HL-60/S4 treated with retinoic acid at 250 ng/mL for 4 days and 3 days (cell line): Measurements from ENCODE around the gene TEX52.
"Not testable (repeated sequence)": the region's sequence is repeated elsewhere in the genome, so short reads cannot be mapped to it uniquely, and the experiment has no call there.

Experiments used
- in situ Hi-C: fragments of 300-500 bp; cut with MboI; formaldehyde crosslinking; loops from 2 replicates; pipeline ENCODE4 v1.7.0; 2022; ENCODE audit warnings: low sequenced_read_pairs

TEX52 gene

DNA sequence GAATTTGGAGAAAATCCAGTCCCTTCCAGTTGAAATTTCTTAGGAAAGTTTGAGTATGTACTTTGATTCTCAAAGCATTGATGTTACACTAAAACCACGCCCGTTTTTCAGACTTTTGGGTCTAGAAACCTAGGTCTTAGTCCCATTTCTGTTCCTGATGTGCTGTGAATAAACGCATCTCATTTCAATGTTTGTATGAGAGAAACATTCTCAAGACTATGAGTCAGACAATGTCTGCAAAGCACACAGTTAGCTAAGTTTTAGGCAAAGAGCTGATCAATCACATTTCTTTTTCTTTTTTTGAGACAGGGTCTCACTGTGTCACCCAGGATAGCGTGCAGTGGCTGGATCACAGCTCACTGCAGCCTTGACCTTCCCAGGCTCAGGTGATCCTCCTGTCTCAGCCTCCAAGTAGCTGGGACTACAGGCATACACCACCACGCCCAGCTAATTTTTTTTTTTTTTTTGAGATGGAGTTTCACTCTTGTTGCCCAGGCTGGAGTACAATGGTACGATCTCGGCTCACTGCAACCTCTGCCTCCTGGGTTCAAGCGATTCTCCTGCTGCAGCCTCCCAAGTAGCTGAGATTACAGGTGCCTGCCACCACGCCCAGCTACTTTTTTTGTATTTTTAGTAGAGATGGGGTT, 12.3 kb upstream of the TEX52 start:
- in situ Hi-C loops, result not testable (repeated sequence)

DNA sequence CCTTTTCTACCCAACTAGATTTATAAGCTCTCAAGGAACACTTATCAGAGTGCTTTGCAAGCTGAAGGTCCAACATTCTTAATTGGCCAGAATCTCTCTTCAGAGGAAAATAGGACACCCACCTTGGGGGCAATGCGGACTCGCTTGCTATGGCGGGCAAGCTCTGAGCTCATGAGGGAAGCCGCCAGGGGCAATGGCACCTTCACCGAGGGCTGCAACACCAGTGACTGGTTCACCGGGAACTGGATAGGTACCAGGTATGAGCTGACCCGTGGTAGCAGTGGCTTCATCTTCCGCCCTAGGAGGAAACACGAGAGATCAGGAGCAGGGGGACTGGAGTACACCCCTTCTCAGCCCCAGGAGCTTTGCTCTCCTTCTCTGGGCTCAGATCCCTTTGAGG, 7.4 kb upstream of the TEX52 start:
- in situ Hi-C loops, result no loop called here

DNA sequence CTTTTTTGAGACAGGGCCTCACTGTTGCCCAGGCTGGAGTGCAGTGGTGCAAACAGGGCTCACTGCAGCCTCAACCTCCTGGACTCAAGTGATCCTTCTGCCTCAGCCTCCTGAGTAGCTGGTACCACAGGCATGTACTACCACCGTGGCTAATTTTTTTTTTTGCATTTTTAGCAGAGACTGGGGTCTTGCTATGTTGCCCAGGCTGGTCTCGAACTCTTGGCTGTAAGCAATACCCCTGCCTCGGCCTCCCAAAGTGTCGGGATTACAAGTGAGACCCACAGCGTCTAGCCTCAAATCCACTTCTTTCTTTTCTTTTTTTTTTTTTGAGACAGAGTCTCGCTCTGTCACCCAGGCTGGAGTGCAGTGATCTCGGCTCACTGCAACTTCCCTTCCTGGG, 6.6 kb upstream of the TEX52 start:
- in situ Hi-C loops, result not testable (repeated sequence)

DNA sequence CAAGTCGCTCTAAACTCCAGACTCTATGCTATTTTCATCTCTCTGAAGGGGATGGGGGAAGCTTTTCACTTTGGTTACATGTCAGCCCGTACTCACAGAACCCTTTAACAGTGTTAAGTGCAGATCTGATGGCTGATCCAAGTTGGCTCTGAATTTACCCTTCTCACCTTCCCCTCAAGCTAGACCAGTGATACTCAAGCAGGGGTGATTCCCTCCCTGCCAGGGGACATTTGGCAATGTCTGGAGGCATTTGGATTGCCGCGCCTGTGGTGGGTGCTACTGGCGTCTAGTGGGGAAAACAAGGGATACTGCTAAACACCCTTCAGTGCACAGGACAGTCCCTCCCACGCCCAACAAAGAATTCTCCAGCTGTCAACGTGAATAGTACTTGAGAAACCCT, 6.0 kb upstream of the TEX52 start:
- in situ Hi-C loops, result no loop called here

DNA sequence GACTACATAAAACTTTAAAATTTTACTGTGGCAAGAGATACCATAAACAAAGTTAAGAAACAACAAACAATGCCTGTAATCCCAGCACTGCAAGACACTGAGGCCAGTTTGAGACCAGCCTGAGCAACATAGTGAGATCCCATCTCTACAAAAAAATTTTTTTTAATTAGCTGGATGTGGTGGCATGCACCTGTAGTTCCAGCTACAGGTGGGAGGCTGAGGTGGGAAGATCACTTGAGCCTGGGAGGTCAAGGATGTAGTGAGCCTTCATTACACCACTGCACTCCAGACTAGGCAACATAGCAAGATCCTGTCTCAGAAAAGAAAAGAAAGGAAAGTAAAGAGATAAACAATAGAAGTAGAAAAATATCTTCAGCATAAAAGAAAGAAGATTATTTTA, 3.3 kb upstream of the TEX52 start:
- in situ Hi-C loops, result no loop called here

DNA sequence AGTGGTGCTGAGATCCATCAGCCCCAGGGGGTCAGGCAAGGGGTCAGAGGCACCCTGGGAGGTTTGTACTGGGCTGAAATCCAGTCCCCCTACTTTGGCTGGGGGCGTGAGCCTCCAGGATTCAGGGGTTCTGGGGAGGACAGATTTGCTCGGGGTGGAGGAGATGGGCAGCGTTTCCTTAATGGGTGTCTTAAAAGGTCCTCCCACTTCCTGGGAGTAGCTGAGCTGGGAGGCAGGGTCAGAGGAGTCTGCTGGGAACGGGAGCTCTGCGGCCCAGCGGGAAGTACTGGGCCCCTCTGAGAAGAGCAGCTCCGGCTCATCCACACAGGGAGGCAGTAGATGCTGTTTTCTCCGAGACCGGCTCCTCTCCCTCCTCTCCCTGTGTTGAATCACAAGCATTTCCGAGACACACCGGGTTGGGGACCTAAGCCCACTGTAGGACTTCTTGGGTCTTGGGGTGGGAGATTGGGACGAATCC, 2.1 kb upstream of the TEX52 start:
- in situ Hi-C loops, result no loop called here

DNA sequence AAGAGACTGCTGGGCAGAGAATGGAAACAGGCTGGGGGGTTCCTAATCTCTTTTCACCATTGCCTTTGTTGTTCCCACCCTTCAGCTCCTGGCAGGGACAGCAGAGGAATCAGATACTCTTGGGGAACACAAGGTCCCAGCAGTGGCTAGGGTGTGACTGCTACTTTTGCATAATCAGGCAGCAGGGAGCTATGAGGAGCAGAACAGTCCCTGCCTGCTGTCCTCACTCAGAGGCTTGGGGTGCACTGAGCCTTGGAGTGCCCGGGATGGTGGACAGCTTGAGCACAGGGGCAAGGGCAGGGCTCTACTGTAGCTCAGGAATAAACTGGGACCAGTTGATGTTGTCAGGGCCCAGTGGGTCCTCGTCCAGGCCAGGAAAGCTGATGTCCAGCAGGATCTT, 1.5 kb upstream of the TEX52 start:
- in situ Hi-C loops, result no loop called here

DNA sequence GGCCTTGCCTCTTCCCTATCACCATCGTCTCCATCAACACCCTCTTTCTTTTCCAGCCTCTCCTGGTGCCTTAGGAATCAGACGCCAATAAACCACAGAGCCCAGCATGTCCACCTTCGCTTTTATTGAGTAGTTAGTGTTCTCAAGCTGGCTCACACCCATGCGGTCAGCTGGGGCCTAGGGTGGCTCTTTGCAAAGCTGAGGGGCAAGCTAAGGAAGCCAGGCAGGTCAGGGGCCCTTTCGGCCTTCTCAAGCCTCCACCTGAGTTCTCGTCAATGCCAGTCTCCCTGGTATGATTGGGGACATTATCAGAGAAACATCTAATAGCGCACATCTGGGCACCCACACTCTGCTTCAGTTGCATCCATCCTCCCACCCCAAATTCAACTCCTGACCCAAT, 737 bp upstream of the TEX52 start:
- in situ Hi-C loops, result no loop called here

DNA sequence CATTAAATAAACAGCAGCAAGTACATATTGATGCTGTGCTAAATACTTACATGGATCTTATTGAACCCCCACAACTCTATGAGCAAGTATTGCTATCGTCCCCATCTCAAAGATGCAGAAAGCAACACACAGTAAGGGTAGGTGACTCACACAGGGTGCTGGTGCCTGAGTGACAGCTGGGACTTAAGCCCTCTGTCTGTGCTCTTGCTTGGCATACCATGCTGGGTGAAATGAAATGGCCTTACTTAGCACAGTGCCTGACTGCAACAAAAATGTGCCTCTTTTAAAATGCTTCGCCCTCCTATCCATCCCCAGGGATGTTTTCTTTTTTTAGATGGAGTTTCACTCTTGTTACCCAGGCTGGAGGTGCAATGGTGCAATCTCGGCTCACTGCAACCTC, 788 bp downstream of the TEX52 start:
- in situ Hi-C loops, result no loop called here

DNA sequence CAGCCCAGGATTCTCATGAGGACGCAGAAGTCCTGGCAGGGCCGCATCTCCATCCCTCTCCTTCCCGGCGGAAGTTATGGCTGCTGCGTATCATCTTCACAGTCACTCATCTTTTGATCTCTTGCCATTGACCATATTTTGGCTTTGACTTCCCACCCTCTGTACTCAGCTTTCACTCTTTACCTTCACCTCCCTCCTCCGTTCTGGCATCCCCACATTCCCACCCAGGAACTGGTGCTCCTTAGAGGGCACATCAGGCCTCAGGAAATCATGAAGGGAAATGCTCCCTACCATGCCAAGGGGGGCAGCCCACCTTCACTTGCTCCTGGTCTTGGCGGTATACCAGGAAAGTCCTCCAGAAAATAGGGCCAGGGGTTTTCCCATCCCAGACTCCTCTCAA, 1.3 kb downstream of the TEX52 start:
- in situ Hi-C loops, result no loop called here

DNA sequence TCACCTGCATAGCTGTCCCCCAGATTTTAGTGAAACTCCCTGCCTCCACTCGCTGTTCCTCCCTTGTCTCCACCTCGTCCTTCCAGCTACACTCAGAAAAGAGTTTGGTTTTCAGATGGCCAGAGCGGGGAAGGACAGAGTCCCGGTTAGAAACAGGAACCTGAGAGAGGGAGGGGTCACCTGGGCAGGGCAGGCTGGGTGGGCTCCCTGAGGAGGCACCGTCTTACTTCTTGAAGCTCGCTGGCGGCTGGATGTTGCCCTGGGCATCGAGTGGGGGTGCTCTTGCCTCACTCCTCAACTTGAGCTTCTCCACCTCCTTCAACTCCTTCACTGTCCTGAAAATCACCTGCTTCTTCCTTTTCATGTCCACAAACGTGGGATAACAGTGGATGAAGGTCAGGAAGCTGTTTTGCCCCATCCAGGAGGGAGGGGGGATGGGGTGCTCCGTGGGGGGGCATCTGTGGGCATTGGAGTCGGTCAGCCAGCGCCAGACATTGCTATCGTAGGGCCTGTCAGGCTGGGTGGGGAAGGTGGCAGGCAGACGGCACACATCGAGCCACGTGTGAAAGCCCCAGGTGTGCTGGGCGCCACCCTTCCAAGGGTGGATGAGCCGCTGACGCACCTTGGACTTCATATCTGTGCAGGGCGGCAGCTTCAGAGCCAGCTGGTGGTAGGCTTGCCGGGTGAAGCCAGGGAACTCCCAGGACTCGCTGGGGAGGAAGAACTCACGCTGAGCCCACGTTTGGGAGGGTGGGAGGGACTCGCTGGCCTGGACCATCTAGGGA, 2.0 kb downstream of the TEX52 start:
- in situ Hi-C loops, result no loop called here

DNA sequence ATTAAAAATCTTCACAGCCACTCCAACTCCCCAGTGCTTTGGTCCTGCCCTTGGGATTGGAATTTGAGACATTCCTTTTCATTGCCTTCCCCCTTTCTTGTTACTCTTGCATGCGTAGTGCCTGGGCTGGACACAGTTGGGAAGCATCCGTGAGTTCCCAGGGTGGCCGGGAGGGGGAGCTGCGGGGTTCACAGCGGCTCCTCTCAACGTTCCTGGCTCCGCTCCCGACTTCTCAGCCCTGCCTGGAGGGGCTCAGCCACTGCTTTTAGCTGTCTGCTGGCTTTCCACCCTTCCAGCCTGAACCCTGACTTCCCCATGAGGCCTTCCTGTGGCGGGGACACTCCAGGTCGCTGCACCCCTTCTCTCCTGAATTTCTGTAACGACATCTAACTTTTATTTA, 3.2 kb downstream of the TEX52 start:
- in situ Hi-C loops, result no loop called here

DNA sequence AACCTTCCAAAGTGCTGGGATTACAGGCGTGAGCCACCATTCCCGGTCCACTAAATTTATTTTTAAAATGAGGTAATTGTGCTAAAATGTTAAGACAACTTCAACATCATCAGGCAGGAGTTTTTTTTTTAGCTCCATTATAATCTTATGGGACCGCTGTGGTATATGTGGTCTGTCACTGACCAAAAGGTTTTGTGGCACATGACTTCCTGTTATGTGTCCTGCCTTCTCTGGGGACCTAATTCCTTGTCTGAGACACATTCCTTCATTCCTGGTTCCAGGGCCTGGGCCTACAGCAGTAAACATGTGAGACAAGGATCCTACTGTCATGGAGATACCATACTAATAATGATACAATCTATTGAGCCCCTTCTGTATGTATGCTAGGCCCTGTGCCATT, 4.9 kb downstream of the TEX52 start:
- in situ Hi-C loops, result no loop called here

DNA sequence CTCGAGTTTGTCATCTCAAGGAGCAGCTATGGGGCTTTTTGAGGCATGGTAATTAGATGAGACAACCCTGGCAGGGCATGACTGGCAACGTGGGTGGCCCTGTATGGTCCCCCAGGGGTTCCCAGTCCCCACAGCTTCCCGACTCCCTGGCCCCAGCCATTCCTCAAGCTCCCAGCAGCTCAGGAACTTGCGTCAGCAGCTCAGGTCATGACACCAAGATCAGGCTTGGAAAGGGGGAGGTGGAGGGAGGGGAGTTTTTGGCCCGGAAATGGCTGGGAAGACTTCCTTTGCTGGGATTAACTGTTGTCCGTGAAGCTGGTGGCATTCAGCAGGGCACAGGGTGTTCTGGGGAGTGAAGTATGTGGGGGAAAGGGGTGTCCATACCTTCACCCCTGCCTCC, 11.6 kb downstream of the TEX52 start:
- in situ Hi-C loops, result no loop called here

DNA sequence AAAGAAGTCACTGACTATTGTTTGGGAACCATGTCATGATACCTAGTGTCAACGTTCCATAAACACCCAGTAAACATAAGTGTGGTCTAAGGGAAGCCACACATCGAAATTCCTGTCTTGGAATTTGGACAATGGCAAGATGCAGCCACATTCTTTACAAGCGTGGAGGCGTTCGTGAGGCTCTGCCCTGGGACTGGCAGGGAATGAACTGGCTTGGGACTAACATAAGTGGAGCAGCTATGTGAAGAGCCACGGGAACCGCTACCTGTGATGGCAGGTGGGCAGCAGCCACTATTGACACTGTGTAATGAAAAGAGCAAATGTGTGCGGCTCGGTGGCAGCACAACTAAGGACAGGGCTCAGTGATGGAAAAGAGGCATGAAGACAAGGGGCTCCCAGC, 12.1 kb downstream of the TEX52 start:
- in situ Hi-C loops, result no loop called here

DNA sequence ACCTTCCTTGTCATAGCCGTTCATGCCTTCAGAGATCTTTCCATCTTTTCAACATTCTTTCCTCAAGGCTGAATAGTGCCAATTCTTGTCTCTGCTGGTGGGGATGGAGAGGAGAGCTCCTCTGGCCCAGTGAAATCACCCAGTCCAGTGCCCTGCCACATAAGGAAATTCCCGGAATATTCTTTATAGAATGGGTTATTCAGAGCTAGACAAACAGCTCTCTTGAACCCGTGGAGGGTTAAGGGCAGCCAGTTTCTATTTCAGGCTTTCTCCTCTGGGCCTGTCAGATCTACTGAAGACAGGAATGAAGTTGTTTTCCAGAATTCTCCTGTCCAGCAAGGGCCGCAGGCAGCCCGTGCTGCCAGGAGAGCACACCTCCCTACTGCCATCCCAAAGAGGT, 13.9 kb downstream of the TEX52 start:
- in situ Hi-C loops, result no loop called here

DNA sequence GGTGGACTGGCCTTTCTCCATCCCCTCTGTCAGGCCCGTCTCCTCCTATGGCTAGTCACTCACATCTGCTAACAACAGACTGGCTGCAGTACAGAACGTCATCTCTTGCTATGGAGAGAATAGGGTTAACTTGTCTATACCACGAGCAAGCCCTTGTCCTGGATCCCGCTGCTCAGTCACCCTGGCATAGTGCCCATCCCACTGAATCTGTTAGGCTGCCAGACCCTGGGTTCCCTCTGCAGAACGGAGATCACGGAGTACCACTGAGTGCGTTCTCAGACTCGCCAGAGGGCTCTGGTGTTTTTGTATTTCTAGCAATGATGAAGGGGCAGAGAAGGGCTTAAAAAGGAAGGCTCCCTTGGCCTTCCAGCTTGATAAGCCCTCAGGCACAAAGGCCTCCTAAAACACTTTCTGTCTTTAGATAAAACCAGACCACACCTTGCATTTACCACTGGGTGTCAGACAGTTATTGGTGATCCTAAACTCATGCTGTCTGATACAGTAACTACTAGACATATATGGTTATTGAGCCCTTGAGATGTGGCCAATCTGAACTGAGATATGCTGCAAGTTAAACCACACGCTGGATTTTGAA, 15.7 kb downstream of the TEX52 start:
- in situ Hi-C loops, result no loop called here

DNA sequence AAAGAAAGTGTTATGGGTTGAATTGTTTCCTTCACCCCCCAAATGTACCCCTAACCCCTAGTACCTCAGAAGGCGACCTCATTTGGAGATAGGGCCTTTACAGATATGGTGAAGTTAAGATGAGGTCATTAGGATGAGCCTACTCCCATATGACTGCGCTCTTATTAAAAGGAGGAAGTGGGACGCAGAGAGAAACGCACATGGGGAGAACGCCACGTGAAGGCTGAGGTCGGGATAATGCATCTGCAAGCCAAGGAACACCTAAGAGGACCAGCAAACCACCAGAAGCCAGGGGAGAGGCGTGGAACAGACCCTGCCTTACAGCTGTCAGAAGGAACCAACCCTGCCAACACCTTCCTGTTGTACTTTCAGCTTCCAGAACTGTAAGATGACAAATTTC, 20.3 kb downstream of the TEX52 start:
- in situ Hi-C loops, result no loop called here

DNA sequence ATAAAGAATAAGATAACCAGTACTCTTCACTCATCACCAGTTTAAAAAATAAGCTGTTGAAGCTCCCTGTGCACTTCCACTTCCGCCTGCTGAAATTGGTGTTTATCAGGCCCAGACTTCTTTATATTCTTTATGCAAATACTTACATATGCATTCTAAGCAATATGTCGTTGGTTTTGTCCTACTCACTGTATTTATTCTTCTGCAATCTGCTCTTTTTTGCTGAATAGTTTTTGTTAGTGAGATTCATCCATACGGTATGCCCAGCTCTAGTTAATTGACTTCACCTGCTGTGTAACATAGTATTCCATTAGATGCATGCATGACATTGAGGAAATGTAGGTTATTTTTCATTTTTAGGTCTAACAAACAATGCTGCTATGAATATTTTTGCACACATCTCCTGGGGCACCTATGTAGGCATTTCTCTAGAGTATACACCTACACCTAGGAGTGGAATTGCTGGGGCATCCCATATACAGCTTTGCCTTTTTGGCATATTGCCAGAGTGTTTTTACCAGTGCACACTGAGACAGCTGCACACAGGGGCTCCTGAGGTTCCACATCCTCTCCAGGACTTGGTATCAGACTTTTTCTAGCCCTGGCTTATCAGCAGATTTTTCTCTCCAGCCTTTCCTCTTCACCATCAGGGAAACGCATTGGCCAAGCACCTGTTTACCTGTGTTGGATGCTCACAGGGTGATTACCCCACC, 21.0 kb downstream of the TEX52 start:
- in situ Hi-C loops, result no loop called here

DNA sequence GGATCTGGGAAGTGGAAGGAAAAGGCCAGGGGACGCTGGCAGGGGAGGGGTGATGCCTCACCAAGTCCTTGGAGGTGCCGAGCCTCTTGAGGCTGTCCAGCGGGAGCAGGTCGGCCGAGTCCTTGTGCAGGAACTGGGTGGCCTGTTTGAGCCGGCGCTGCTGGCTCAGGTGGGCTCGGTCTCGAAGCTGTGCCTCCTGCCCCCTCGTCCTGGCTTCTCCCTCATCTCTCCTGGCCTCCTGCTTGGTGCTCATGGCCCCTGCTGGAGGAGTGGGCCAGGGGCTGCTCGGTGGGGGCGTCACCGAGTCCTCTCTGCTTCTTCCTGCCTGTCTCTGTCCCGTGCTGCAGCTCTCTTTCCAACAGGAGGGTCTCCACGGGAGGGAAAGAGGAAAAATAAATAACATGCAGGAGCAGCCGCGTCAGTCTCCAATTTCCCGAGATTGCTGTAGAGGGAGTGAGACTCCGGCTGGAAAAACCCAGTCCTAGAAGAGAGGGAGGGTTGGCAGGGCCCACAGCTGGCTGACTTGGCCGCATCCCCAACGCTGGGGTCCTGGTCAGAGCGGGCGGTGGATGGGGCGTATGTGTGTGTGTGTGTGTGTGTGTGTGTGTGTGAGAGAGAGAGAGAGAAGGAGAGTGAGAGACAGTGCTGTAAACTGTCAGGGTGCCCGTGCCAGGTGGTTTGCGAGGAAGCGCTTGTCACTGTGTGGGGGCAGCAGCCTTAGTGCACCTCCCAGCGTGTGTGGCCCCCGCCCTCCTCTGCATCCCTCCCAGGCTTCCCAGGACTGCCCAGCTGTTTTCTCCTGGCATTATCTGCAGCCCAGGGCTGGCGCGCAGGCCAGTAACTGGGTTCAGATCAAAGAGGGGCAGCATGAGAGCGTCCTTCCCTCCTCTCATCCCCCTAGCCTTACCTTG, 22.0 kb downstream of the TEX52 start, which contains the start of gene NRIP2:
Gene NRIP2 (minus strand): TSS at position 455 of the 911 bp plus-strand sequence. CDS start 52 bp downstream, at position 403.
- in situ Hi-C loops, result no loop called here
